Large intestine (tissue), 3 donors: ENCODE measurements around the gene MARCHF9. TPM values are rescaled to one million over a fixed set of nuclear protein-coding genes. Genes with fewer than 3 reads are reported as not detected.

ENCODE experiments used
- DNase-seq, 2 donors: peaks; one replicate each; pipeline versions ENCODE4 v3.0.0 to v3.0.0-alpha.2; 2013
- H3K27ac ChIP-seq: one replicate; pipeline ENCODE4 v1.5.1; 2013; ENCODE audit warnings: low read length
- H3K27me3 ChIP-seq: 2 replicates; pipeline ENCODE4 v1.6.1; 2013; ENCODE audit warnings: low read length; ENCODE audit not compliant: control insufficient read depth, insufficient read depth
- H3K36me3 ChIP-seq: 2 replicates; pipeline ENCODE4 v1.6.1; 2013; ENCODE audit warnings: low read length; ENCODE audit not compliant: control insufficient read depth, insufficient read depth
- H3K4me1 ChIP-seq: one replicate; pipeline ENCODE4 v1.6.1; 2013; ENCODE audit warnings: low read length; ENCODE audit not compliant: control insufficient read depth, insufficient read depth
- H3K4me3 ChIP-seq: one replicate; pipeline ENCODE4 v1.5.1; 2013; ENCODE audit warnings: low read length
- H3K9me3 ChIP-seq: one replicate; pipeline ENCODE4 v1.6.1; 2013; ENCODE audit warnings: mild to moderate bottlenecking, low read depth, low read length, moderate library complexity; ENCODE audit not compliant: control insufficient read depth
- WGBS: methylation state at CpG from one replicate; pipeline ENCODE4 v1.1.5; 2013; ENCODE audit warnings: low lambda C conversion rate; ENCODE audit not compliant: insufficient coverage; 5-methylcytosine and 5-hydroxymethylcytosine counted together
- polyA plus RNA-seq: library from polyadenylated mRNA; unstranded; fragments of 120-200 nt; gene quantifications from one replicate; pipeline ENCODE4 v1.2.1, GENCODE V29; 2013

The MARCHF9 gene
- polyA plus RNA-seq, 1 donor: 28.1 TPM

DNA sequence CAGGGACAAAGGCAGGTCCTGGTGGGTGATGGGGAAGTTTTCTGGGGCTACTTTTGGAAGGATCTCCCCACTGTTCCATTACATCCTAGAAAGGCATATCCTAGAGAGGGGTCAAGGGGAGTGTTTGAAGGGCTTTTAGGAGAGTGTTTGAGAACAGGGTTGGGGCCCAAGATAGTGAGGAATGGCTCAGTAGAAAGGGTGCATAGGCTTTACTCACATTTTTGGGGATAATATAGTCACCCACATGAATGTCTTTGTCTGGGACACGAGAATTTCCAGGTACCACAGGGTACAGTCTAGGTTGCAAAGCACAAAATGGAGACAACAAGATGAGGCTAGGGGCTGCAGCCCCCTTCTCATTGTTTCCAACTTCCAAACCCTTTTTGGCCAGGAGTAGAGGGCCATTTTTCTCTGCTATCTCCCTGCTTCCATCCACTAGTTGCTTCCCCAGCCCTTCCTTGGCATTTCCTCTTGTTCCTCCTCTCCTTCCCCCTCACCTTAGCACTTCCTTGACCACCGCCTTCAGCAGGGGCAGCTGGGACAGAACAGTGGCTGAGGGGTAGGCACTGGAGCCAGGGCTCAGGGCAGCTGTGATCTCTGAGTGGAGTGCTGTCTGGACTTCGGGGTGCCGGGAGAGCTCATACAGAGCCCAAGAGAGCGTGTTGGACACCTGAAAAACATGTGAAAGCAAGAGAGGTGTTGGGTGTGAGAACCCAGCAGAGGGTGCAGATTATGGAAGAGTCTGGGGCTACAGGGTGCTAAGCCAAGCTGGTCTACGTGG lies 9.2 kb downstream of the MARCHF9 start:
- Histone ChIP-seq H3K27me3 (peaks cover 45% of the 10 kb centered on the region), H3K27ac (no peak overlapping the region), H3K4me3 (peak overlapping the region; percentile 47), H3K4me1 (peaks cover 20% of the 10 kb centered on the region), H3K9me3 (peaks cover 10% of the 10 kb centered on the region), H3K36me3 (peaks cover 12% of the 10 kb centered on the region)
- no peak for DNase-seq
- 80% methylated on average over 1 of the region's 6 CpGs for WGBS

- Histone ChIP-seq H3K27ac (no peak overlapping the region), H3K27me3 (peaks cover 45% of the 10 kb centered on the region), H3K36me3 (peaks cover 13% of the 10 kb centered on the region), H3K4me1 (peaks cover 20% of the 10 kb centered on the region), H3K4me3 (peak overlapping the region; percentile 47), H3K9me3 (peaks cover 10% of the 10 kb centered on the region)
- no CpG with 5 or more reads among the region's 17 CpGs for WGBS
- DNase-seq: no peak
Observed at GRCh38 chr12:57764662-57765002, 9.7 kb downstream of the MARCHF9 start.

DNA sequence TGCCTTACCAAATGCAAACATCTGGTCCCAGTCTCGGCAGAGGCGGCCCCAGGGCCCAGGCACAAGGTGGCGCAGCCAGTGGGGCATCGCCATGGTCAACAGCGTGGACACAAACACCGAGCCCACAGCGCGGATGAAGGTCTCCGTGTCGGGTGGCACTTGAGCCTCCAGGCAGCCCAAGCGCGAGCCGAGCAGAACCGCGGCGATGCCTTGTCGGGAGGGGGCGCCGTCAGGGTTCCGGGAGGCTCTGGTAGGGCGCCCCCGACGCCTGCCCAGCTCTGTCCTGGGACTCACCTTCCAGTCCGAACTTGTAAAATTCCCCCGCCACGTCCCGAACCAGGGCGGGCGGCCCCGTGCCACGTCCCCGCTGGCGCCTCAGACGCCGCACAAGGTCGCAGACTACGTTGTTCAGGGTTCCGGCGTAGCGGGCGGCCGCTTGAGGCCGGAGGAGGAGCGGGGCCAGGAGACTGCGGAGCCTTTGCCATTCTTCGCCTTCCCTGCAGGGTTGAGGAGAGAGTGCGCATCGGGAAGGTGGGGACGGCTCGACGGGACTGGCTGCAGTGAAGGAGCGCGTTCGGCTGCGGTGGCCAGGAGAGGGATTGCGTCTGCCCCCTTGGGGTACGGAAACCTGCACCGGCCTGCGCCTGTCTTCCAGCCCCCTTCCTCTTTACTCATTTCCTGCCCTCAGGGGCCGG lies 10.2 kb downstream of the MARCHF9 start:
- Histone ChIP-seq H3K27ac (no peak overlapping the region), H3K9me3 (peaks cover 10% of the 10 kb centered on the region), H3K4me1 (peaks cover 20% of the 10 kb centered on the region), H3K36me3 (peaks cover 14% of the 10 kb centered on the region), H3K27me3 (peaks cover 45% of the 10 kb centered on the region), H3K4me3 (peak overlapping the region; percentile 47)
- peak in 1 of 2 donors; percentile 59 for DNase-seq
- no CpG with 5 or more reads among the region's 60 CpGs for WGBS

GRCh38 chr12:57765698-57766463 lies 11.0 kb downstream of the MARCHF9 start:
- 0% methylated on average over 1 of the region's 40 CpGs for WGBS
- Histone ChIP-seq H3K9me3 (peaks cover 10% of the 10 kb centered on the region), H3K36me3 (peaks cover 14% of the 10 kb centered on the region), H3K4me1 (peaks cover 24% of the 10 kb centered on the region), H3K4me3 (peak overlapping the region; percentile 47), H3K27me3 (peaks cover 45% of the 10 kb centered on the region), H3K27ac (no peak overlapping the region)
- DNase-seq: no peak

DNA sequence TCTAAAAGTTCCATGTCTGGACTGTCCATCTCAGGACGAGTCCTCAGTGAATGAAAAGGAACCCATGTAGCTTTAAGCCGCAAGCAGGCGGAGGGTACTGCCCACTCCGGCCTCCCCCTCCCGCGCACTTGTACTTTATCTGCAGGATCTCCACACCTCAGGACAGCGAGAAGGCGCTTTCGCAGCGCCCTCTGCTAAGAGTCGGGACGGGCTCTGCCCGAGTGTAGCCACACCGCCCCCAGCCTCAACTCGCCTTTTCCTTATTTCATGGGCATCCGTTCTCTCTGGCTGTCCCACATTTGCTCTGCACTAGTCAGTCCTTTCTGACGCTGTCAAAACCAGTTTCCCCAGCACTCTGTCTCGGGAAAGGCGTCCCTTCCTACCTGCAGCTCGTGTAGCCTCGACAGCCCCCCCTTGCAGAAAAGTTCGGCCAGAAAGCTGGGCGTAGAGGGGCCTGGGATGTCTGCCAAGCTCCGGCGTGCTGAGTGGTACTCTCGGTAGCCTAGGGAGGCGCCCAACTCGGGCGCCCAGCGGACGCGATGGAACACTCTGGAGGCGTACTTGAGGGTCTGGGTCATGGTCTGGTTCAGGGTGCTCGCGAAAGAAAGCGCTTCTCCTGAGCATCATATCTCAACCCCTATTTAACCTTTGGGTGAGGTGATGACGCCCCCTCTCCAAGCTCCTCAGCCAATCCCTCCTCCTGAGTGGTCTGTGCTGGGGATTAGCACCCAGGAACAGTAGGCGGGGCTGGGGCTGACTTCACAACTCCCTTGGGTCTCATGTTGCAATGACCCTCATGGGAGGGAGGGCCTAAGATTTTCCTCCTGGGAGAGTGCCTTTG lies 11.8 kb downstream of the MARCHF9 start, which contains the start of gene CYP27B1:
Gene CYP27B1, minus strand, starts transcription at position 615 of the 841 bp plus-strand sequence. Its CDS starts 37 bp downstream, at position 578.
- Histone ChIP-seq H3K27ac (no peak within 1 kb of the TSS), H3K27me3 (peaks cover 45% of the 10 kb centered on the region), H3K9me3 (peaks cover 10% of the 10 kb centered on the region), H3K4me3 (no peak within 1 kb of the TSS), H3K36me3 (peaks cover 14% of the 10 kb centered on the region), H3K4me1 (peaks cover 28% of the 10 kb centered on the region)
- WGBS: 14% methylated on average over 2 of the region's 38 CpGs
- DNase-seq: no peak

DNA sequence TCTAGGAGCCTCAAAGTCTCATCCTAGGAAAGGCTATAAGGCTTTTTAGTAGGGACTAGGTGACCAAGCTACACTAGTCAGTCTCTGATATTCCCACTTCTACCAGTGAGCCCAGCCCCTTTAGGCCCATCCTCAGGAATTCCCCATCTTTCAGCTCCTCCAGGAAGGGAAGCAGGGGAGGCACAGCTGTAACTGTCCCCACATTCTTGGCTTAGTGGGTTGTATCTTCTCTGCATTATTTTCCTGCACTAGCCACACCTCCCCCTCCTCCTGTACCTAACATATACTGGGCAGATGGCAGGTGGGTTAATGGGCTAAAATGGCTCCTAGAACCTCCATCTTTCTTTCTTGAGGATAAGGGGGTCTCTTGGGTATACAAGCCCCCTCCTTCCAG lies 12.4 kb downstream of the MARCHF9 start:
- peaks cover 45% of the 10 kb centered on the region for H3K27me3 ChIP-seq
- peaks cover 28% of the 10 kb centered on the region for H3K4me1 ChIP-seq
- no peak overlapping the region for H3K4me3 ChIP-seq

DNA sequence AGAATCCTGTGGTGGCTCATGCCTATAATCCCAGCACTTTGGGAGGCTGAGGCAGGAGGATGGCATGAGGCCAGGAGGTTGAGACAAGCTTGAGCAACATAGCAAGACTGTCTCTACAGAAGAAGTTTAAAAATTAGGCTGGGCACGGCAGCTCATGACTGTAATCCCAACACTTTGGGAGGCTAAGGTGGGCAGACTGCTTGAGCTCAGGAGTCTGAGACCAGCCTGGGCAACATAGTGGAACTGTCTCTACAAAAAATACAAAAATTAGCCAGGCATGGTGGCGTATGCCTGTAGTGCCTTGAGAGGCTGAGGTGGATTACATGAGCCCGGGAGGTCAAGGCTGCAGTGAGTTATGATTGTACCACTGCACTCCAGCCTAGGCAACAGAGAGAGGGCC lies 13.0 kb downstream of the MARCHF9 start:
- Histone ChIP-seq H3K36me3 (peaks cover 14% of the 10 kb centered on the region), H3K9me3 (peaks cover 10% of the 10 kb centered on the region), H3K4me1 (peaks cover 28% of the 10 kb centered on the region), H3K27ac (no peak overlapping the region), H3K4me3 (no peak overlapping the region), H3K27me3 (peaks cover 45% of the 10 kb centered on the region)
- DNase-seq: no peak
- 80% methylated on average over 1 of the region's 3 CpGs for WGBS

More for the DNA sequence above, 12.4 kb downstream of the MARCHF9 start:
- peaks cover 14% of the 10 kb centered on the region for H3K36me3 ChIP-seq
- DNase-seq: no peak
- H3K27ac ChIP-seq: no peak overlapping the region
- H3K9me3 ChIP-seq: peaks cover 10% of the 10 kb centered on the region

DNA sequence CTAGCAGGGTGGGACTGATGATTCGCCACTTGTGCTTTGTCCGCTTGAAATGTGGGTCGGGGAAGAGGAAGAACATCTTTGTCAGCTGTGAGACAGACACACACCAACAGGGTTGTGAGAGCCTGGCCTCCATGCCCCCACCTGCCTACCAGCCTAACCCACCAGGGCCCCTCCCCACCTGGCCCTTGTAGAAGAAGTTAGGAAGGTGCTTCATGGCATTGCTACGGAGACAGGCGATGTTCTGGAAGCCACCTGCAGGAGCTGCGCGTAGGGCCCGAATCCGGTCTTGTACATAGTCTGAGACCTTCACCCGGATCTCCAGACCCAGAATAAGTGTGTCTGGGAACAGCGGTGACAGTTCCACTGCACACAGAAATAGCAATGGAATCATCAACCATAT lies 14.7 kb downstream of the MARCHF9 start:
- peaks cover 32% of the 10 kb centered on the region for H3K27me3 ChIP-seq
- peaks cover 34% of the 10 kb centered on the region for H3K4me1 ChIP-seq
- peaks cover 14% of the 10 kb centered on the region for H3K36me3 ChIP-seq
- no peak for DNase-seq
- peaks cover 10% of the 10 kb centered on the region for H3K9me3 ChIP-seq
- WGBS: no CpG with 5 or more reads among the region's 11 CpGs
- no peak overlapping the region for H3K4me3 ChIP-seq
- H3K27ac ChIP-seq: no peak overlapping the region

GRCh38 chr12:57770734-57771133 lies 15.8 kb downstream of the MARCHF9 start:
- peaks cover 20% of the 10 kb centered on the region for H3K27me3 ChIP-seq
- H3K27ac ChIP-seq: no peak overlapping the region
- peaks cover 4% of the 10 kb centered on the region for H3K9me3 ChIP-seq
- WGBS: no CpG with 5 or more reads among the region's 4 CpGs
- H3K4me3 ChIP-seq: no peak overlapping the region
- no peak for DNase-seq
- H3K4me1 ChIP-seq: peaks cover 27% of the 10 kb centered on the region
- peaks cover 14% of the 10 kb centered on the region for H3K36me3 ChIP-seq
